Measurements from ENCODE around the gene ZGPAT.
"Not testable (repeated sequence)": the region's sequence is repeated elsewhere in the genome, so short reads cannot be mapped to it uniquely, and the experiment has no call there.

Gene ZGPAT

GRCh38 chr20:63771046-63771707, 63.3 kb downstream of the ZGPAT start:
- no peak for TF ChIP-seq CTCF (conservative IDR thresholded peaks at IDR 0.05)
- no peak overlapping the region for H3K27ac ChIP-seq

GRCh38 chr20:63772781-63773518, 65.1 kb downstream of the ZGPAT start:
- TF ChIP-seq CTCF (conservative IDR thresholded peaks at IDR 0.05) = no peak
- no peak overlapping the region for H3K27ac ChIP-seq

GRCh38 chr20:63773571-63774241, 65.9 kb downstream of the ZGPAT start:
- H3K27ac ChIP-seq = no peak overlapping the region
- no peak for TF ChIP-seq CTCF (conservative IDR thresholded peaks at IDR 0.05)

- no peak overlapping the region for H3K27ac ChIP-seq
- TF ChIP-seq CTCF (conservative IDR thresholded peaks at IDR 0.05) = no peak
Observed at GRCh38 chr20:63774306-63774705, 66.5 kb downstream of the ZGPAT start.

GRCh38 chr20:63775096-63775978, 67.5 kb downstream of the ZGPAT start:
- TF ChIP-seq CTCF (conservative IDR thresholded peaks at IDR 0.05) = peak; percentile 60
- H3K27ac ChIP-seq = no peak overlapping the region

- H3K27ac ChIP-seq = not testable (repeated sequence)
Observed at GRCh38 chr20:63776875-63777274, 69.0 kb downstream of the ZGPAT start.

GRCh38 chr20:63777614-63778013, 69.8 kb downstream of the ZGPAT start:
- TF ChIP-seq CTCF (conservative IDR thresholded peaks at IDR 0.05) = no peak
- no peak overlapping the region for H3K27ac ChIP-seq
